ENCODE results near the gene SAC3D1. TPM values are rescaled to one million over a fixed set of nuclear protein-coding genes. Genes with fewer than 3 reads are reported as not detected.

Gene SAC3D1
- total RNA-seq, 6 experiments from 2014 or later = 4.2 to 13.8 (median 5.8) TPM

GRCh38 chr11:65045061-65045460, 4.1 kb downstream of the SAC3D1 start:
- 83% methylated on average over 3 of the region's 5 CpGs for WGBS (ENCODE audit: insufficient coverage, low coverage, low lambda C conversion rate, missing lambda C conversion rate)
- no peak for ATAC-seq
- TF ChIP-seq, protein P1, sequence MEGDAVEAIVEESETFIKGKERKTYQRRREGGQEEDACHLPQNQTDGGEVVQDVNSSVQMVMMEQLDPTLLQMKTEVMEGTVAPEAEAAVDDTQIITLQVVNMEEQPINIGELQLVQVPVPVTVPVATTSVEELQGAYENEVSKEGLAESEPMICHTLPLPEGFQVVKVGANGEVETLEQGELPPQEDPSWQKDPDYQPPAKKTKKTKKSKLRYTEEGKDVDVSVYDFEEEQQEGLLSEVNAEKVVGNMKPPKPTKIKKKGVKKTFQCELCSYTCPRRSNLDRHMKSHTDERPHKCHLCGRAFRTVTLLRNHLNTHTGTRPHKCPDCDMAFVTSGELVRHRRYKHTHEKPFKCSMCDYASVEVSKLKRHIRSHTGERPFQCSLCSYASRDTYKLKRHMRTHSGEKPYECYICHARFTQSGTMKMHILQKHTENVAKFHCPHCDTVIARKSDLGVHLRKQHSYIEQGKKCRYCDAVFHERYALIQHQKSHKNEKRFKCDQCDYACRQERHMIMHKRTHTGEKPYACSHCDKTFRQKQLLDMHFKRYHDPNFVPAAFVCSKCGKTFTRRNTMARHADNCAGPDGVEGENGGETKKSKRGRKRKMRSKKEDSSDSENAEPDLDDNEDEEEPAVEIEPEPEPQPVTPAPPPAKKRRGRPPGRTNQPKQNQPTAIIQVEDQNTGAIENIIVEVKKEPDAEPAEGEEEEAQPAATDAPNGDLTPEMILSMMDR (IDR thresholded peaks at IDR 0.05) = no peak
- no peak for TF ChIP-seq POLR2A (IDR thresholded peaks at IDR 0.05)
- H3K36me3 ChIP-seq = no peaks in the 10 kb centered on the region
- intact Hi-C loops (cut with DNase I) = no loop called here
- H3K9me3 ChIP-seq = no peaks in the 10 kb centered on the region
- H3K4me1 ChIP-seq = peaks cover 0 to 11% (median 3%) of the 10 kb centered on the region in 4 donors
- no peaks in the 10 kb centered on the region for H3K27me3 ChIP-seq
- no peak overlapping the region for H3K4me3 ChIP-seq
- no peak overlapping the region for H3K27ac ChIP-seq
- no peak for DNase-seq

GRCh38 chr11:65045728-65046127, 4.7 kb downstream of the SAC3D1 start:
- TF ChIP-seq, protein P1 (IDR thresholded peaks at IDR 0.05) = no peak
- TF ChIP-seq POLR2A (IDR thresholded peaks at IDR 0.05) = no peak
- Histone ChIP-seq H3K4me1 (peaks cover 0 to 6% (median 3%) of the 10 kb centered on the region in 4 donors), H3K27ac (no peak overlapping the region), H3K36me3 (no peaks in the 10 kb centered on the region), H3K4me3 (no peak overlapping the region), H3K27me3 (no peaks in the 10 kb centered on the region), H3K9me3 (no peaks in the 10 kb centered on the region)
- WGBS (ENCODE audit: insufficient coverage, low coverage, low lambda C conversion rate, missing lambda C conversion rate) = 93% methylated on average over 3 of the region's 7 CpGs
- no peak for DNase-seq
- intact Hi-C loops (cut with DNase I) = no loop called here
- no peak for ATAC-seq

GRCh38 chr11:65047581-65048422, 6.8 kb downstream of the SAC3D1 start:
- ATAC-seq (peak; percentile 26 to 36 (median 28)), DNase-seq (no peak)
- 40% methylated on average over 21 of the region's 56 CpGs for WGBS (ENCODE audit: insufficient coverage, low coverage, low lambda C conversion rate, missing lambda C conversion rate)
- H3K27ac ChIP-seq = no peak overlapping the region
- H3K27me3 ChIP-seq = no peaks in the 10 kb centered on the region
- TF ChIP-seq, protein P1 (IDR thresholded peaks at IDR 0.05) = no peak
- TF ChIP-seq POLR2A (IDR thresholded peaks at IDR 0.05) = no peak
- H3K36me3 ChIP-seq = no peaks in the 10 kb centered on the region
- H3K9me3 ChIP-seq = no peaks in the 10 kb centered on the region
- intact Hi-C loops (cut with DNase I) = no loop called here
- no peaks in the 10 kb centered on the region for H3K4me1 ChIP-seq
- H3K4me3 ChIP-seq = peak overlapping the region; percentile 25 to 39 (median 36)

DNA sequence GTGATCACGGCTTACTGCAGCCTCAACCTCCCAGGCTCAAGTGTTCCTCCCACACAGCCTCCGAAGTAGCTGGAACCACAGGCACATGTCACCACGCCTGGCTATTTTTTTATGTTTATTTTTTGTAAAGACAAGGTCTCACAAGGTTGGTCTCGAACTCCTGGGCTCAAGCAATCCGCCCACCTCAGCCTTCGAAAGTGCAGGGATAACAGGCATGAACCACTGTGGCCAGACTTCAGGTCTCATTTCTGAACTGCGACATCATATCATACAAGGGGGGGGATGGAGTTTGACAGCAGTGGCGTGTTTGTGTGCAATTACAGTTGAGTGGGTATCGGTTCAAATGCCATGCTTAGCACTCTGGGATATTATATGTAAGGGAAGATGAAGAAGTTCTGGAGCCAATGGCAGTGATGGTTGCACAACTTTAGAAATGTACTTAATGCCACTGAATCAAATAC, 10.4 kb downstream of the SAC3D1 start:
- no peaks in the 10 kb centered on the region for H3K27me3 ChIP-seq
- ATAC-seq (no peak), DNase-seq (no peak)
- H3K36me3 ChIP-seq = no peaks in the 10 kb centered on the region
- no peak overlapping the region for H3K27ac ChIP-seq
- no peaks in the 10 kb centered on the region for H3K9me3 ChIP-seq
- H3K4me1 ChIP-seq = no peaks in the 10 kb centered on the region
- WGBS (ENCODE audit: insufficient coverage, low coverage, low lambda C conversion rate, missing lambda C conversion rate) = 77% methylated on average over 8 of the region's 9 CpGs
- intact Hi-C loops (cut with DNase I) = no loop called here
- TF ChIP-seq, protein P1 (IDR thresholded peaks at IDR 0.05) = no peak
- no peak for TF ChIP-seq POLR2A (IDR thresholded peaks at IDR 0.05)
- no peak overlapping the region for H3K4me3 ChIP-seq

Measured in right lobe of liver (tissue), 6 donors.